Measurements from ENCODE around the gene VWA5A. TPM values are rescaled to one million over a fixed set of nuclear protein-coding genes. Genes with fewer than 3 reads are reported as not detected.

Gene VWA5A
- total RNA-seq, 2 donors from 2014 or later, result 23.3 to 28.9 TPM

DNA sequence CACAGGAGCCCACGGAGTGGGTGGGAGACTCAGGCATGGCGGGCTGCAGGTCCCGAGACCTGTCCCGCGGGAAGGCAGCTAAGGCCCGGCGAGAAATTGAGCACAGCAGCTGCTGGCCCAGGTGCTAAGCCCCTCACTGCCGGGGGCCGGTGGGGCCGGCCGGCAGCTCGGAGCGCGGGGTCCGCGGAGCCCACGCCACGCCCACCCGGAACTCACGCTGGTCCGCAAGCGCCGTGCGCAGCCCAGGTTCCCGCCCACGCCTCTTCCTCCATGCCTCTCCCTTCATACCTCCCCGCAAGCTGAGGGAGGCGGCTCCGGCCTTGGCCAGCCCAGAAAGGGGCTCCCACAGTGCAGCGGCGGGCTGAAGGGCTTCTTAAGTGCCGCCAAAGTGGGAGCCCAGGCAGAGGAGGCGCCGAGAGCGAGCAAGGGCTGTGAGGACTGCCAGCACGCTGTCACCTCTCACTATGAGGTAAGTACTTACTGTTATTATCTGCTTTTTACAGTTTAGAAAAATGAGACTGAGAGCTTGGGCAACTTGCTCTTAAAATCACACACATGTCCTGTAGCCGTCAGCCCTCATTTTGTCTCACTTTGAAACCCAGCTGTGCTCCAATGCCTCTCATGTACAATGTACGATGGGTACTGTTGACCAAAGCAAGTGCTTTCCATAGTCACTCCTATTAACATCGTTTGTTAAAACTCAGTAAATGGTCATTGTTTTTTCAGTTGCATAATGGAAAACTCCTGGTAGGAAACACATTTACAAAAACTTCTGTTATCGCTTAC, 55.7 kb downstream of the VWA5A start:
- Histone ChIP-seq H3K4me3 (no peak overlapping the region), H3K9me3 (no peaks in the 10 kb centered on the region), H3K4me1 (replicated peaks) (no peaks in the 10 kb centered on the region), H3K27me3 (replicated peaks; ENCODE audit: insufficient read depth) (no peaks in the 10 kb centered on the region), H3K36me3 (no peaks in the 10 kb centered on the region), H3K27ac (no peak overlapping the region)
- intact Hi-C loops (cut with DNase I), result no loop called here
- 93% methylated on average over 40 of the region's 40 CpGs for WGBS
- TF ChIP-seq, protein P1, sequence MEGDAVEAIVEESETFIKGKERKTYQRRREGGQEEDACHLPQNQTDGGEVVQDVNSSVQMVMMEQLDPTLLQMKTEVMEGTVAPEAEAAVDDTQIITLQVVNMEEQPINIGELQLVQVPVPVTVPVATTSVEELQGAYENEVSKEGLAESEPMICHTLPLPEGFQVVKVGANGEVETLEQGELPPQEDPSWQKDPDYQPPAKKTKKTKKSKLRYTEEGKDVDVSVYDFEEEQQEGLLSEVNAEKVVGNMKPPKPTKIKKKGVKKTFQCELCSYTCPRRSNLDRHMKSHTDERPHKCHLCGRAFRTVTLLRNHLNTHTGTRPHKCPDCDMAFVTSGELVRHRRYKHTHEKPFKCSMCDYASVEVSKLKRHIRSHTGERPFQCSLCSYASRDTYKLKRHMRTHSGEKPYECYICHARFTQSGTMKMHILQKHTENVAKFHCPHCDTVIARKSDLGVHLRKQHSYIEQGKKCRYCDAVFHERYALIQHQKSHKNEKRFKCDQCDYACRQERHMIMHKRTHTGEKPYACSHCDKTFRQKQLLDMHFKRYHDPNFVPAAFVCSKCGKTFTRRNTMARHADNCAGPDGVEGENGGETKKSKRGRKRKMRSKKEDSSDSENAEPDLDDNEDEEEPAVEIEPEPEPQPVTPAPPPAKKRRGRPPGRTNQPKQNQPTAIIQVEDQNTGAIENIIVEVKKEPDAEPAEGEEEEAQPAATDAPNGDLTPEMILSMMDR (IDR thresholded peaks at IDR 0.05), result no peak
- TF ChIP-seq POLR2AphosphoS5 (IDR thresholded peaks at IDR 0.05) (no peak), POLR2A (IDR thresholded peaks at IDR 0.05) (no peak)
- DNase-seq (ENCODE audit: low spot score), result no peak

DNA sequence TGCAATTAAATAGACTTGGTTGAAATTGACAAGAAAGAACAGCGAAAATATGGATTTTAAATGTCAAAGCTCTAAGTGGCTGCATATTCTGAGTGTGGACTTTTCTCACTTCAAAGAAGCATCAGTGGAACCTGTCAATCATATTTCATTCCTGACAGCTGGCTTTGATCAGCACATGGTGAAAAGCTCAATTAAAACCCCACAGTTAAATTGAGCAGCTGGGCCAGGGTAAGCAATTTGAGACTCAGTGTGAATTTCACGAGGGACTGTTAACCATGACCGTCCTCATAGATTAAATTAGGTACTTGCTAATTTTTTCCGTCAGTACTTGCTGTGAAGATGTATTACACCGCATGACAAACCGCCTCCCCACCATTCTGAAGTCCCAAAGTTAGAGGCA, 56.9 kb downstream of the VWA5A start:
- Histone ChIP-seq H3K36me3 (no peaks in the 10 kb centered on the region), H3K9me3 (no peaks in the 10 kb centered on the region), H3K27ac (no peak overlapping the region), H3K27me3 (replicated peaks; ENCODE audit: insufficient read depth) (no peaks in the 10 kb centered on the region), H3K4me1 (replicated peaks) (no peaks in the 10 kb centered on the region), H3K4me3 (no peak overlapping the region)
- no peak for DNase-seq (ENCODE audit: low spot score)
- intact Hi-C loops (cut with DNase I), result no loop called here
- 77% methylated on average over 6 of the region's 6 CpGs for WGBS
- TF ChIP-seq, protein P1 (IDR thresholded peaks at IDR 0.05), result no peak
- TF ChIP-seq POLR2AphosphoS5 (IDR thresholded peaks at IDR 0.05), result no peak
- TF ChIP-seq POLR2A (IDR thresholded peaks at IDR 0.05), result no peak

DNA sequence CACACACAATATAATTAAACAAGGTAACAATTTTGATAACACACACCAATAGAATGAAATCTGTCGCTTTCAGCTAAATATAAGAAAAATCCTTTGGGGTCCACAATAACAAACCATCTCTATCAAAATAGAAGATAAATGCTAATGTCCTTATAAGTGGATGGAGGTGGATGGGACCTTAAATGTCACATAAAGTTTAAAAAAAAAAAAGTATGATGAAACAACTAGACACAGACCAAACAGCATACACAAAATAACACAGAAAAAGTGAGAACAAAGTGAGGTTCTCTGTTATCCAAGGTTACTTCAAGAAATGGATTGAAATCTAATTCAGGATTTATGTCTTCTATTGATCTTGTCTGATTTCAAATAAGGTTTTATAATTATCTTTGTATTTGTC, 57.3 kb downstream of the VWA5A start:
- 97% methylated on average over 1 of the region's 1 CpG for WGBS
- no peaks in the 10 kb centered on the region for H3K36me3 ChIP-seq
- H3K27ac ChIP-seq, result no peak overlapping the region
- H3K4me3 ChIP-seq, result no peak overlapping the region
- intact Hi-C loops (cut with DNase I), result no loop called here
- no peaks in the 10 kb centered on the region for H3K27me3 ChIP-seq (replicated peaks; ENCODE audit: insufficient read depth)
- H3K9me3 ChIP-seq, result no peaks in the 10 kb centered on the region
- H3K4me1 ChIP-seq (replicated peaks), result no peaks in the 10 kb centered on the region
- no peak for DNase-seq (ENCODE audit: low spot score)
- no peak for TF ChIP-seq POLR2AphosphoS5 (IDR thresholded peaks at IDR 0.05)
- TF ChIP-seq, protein P1 (IDR thresholded peaks at IDR 0.05), result no peak
- no peak for TF ChIP-seq POLR2A (IDR thresholded peaks at IDR 0.05)

DNA sequence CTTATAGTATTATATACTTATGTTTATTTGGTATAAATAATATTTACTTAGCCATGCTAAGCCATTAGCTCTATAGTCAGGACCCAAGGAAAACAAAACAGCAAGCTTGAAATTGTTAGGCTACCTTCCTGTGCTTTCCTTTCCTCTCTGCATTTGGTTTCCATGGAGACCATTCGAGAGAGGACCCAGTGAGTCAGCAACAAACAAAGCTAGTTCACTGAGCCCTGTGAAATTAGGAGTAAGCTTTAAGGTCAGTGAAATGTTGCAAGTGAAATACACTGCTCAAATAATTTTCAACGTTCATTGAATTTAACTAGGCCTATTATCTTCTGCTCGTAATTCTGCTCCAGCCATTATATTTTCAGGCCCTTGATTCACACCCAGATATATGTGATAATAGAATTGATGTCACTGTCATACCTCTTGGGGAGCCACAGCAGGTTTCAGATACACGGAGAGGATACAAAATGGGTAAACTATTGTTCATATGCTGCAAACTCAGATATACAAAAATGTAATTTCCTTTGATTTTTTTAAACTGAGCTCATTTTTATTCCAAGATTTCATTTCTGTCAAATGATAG, 58.8 kb downstream of the VWA5A start:
- Histone ChIP-seq H3K9me3 (no peaks in the 10 kb centered on the region), H3K36me3 (no peaks in the 10 kb centered on the region), H3K27ac (no peak overlapping the region), H3K27me3 (replicated peaks; ENCODE audit: insufficient read depth) (no peaks in the 10 kb centered on the region), H3K4me3 (no peak overlapping the region), H3K4me1 (replicated peaks) (no peaks in the 10 kb centered on the region)
- no peak for TF ChIP-seq POLR2A (IDR thresholded peaks at IDR 0.05)
- no peak for TF ChIP-seq POLR2AphosphoS5 (IDR thresholded peaks at IDR 0.05)
- TF ChIP-seq, protein P1 (IDR thresholded peaks at IDR 0.05), result no peak
- 10% methylated on average over 4 of the region's 4 CpGs for WGBS
- DNase-seq (ENCODE audit: low spot score), result no peak
- intact Hi-C loops (cut with DNase I), result no loop called here
